ACC112 (cell line): ENCODE data around the gene MTRF1L.
A peak's percentile ranks its signal among the peaks of the same experiment; 100 is the strongest.
"Not testable (repeated sequence)": the region's sequence is repeated elsewhere in the genome, so short reads cannot be mapped to it uniquely, and the experiment has no call there.

Source experiments
- H2AFZ ChIP-seq: fragments of 200-600 bp; sonication (generic); one replicate; pipeline ENCODE4 v1.6.0; 2017; ENCODE audit warnings: antibody characterized with exemption, low read length; ENCODE audit not compliant: unreplicated experiment
- H3K27ac ChIP-seq: fragments of 200-600 bp; sonication (generic); 2 replicates; pipeline ENCODE4 v1.5.1; 2014; ENCODE audit warnings: low read depth, mild to moderate bottlenecking, antibody characterized with exemption, low read length, moderate library complexity
- H3K27me3 ChIP-seq: fragments of 200-600 bp; sonication (generic); 2 replicates; pipeline ENCODE4 v1.6.1; 2014; ENCODE audit warnings: mild to moderate bottlenecking, antibody characterized with exemption, low read length, moderate library complexity, mixed read lengths; ENCODE audit not compliant: insufficient read depth
- H3K36me3 ChIP-seq: fragments of 200-600 bp; sonication (generic); 2 replicates; pipeline ENCODE4 v1.6.1; 2016; ENCODE audit warnings: mild to moderate bottlenecking, antibody characterized with exemption, low read length, moderate library complexity, mixed read lengths; ENCODE audit not compliant: insufficient read depth
- H3K4me1 ChIP-seq: fragments of 200-600 bp; sonication (generic); one replicate; pipeline ENCODE4 v1.6.1; 2016; ENCODE audit warnings: low read length, mixed read lengths; ENCODE audit not compliant: insufficient read depth, unreplicated experiment, control insufficient read depth
- H3K4me3 ChIP-seq: fragments of 200-600 bp; sonication (generic); 2 replicates; pipeline ENCODE4 v1.5.1; 2014; ENCODE audit warnings: mild to moderate bottlenecking, low read depth, low read length
- H3K79me2 ChIP-seq: fragments of 200-600 bp; sonication (generic); one replicate; pipeline ENCODE4 v1.6.0; 2016; ENCODE audit warnings: low read length; ENCODE audit not compliant: control insufficient read depth, unreplicated experiment, insufficient read depth

The MTRF1L gene

GRCh38 chr6:152975204-152975915 is 27.1 kb downstream of the MTRF1L start:
- no peaks in the 10 kb centered on the region for H3K27me3 ChIP-seq
- H3K79me2 ChIP-seq, result peaks cover 71% of the 10 kb centered on the region
- no peak overlapping the region for H2AFZ ChIP-seq
- peaks cover 43% of the 10 kb centered on the region for H3K4me1 ChIP-seq
- no peak overlapping the region for H3K27ac ChIP-seq
- peak overlapping the region; percentile 20; the same call in 1 of the 2 replicates for H3K4me3 ChIP-seq
- H3K36me3 ChIP-seq, result peaks cover 60% of the 10 kb centered on the region

DNA sequence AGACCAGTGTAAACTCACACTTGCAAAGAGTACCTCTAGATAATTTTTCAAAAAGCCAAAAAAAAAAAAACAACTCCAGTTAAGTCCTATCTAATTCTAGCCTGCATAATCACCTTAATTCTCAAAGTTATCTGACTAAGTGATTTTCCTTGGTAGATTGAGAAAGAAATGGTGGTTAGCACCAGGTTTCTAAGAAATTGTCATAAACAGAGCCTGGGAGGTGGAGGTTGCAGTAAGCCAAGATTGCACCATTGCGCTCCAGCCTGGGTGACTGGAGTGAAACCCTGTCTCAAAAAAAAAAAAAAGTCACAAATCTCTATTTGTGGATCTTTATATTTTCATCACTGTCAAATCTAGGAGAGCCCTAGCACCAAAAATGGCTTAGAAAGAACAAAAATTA is 28.6 kb downstream of the MTRF1L start:
- Histone ChIP-seq H3K27me3 (no peaks in the 10 kb centered on the region), H3K27ac (no peak overlapping the region), H3K4me1 (peaks cover 29% of the 10 kb centered on the region), H3K4me3 (no peak overlapping the region), H3K36me3 (peaks cover 72% of the 10 kb centered on the region), H3K79me2 (peaks cover 56% of the 10 kb centered on the region), H2AFZ (no peak overlapping the region)

DNA sequence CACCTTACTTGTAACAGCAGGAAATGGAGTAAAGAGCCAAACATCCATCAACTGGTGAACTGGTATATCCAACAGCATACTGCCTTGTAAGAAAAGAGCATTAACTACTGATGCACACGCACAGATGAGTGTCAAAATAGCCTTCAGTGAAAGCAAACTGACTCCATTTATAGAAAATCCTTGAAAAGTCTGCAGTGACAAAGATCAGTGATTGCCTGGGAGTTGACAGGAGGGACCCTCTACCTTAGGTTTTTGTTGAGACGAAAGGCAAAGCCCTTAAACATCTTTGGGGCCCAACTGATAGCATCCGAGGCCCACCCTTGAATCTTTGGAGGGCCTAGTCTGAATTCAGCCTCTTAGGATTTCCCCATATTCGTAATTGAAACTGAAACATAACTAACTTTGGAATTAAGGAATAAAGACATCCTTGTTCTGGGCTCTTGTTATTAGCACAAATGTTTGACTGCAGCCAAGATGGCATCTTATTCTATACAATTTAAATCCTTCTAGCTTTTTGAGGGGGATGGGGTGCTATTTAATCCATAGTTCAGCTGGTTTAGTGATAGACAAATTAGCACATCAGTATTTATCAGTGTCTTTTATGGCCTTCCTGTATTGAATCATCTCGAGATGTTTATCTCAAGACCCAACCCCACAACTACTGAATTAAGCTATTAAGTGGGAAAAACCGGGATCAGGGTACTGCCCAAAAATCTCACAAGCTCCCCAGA is 32.7 kb downstream of the MTRF1L start:
- Histone ChIP-seq H3K36me3 (peaks cover 55% of the 10 kb centered on the region), H3K27ac (no peak overlapping the region), H2AFZ (no peak overlapping the region), H3K4me1 (peaks cover 3% of the 10 kb centered on the region), H3K4me3 (no peak overlapping the region), H3K27me3 (no peaks in the 10 kb centered on the region), H3K79me2 (peaks cover 18% of the 10 kb centered on the region)

DNA sequence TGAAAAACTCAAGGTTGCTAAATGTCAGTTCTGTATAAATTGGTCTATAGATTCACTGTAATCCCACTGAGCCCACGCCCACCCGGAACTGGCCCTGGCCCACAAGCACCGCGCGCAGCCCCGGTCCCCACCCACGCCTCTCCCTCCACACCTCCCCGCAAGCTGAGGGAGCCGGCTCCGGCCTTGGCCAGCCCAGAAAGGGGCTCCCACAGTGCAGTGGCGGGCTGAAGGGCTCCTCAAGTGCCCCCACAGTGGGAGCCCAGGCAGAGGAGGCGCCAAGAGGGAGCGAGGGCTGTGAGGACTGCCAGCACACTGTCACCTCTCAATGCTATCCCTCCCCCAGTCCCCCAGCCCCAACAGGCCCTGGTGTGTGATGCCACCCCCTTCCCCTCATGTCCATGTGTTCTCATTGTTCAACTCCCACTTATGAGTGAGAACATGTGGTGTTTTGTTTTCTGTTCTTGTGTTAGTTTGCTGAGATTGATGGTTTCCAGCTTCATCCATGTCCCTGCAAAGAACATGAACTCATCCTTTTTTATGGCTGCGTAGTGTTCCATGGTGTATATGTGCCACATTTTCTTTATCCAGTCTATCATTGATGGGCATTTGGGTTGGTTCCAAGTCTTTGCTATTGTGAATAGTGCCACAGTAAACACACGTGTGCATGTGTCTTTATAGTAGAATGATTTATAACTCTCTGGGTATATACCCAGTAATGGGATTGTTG is 36.2 kb downstream of the MTRF1L start:
- peaks cover 22% of the 10 kb centered on the region for H3K36me3 ChIP-seq
- not testable (repeated sequence) for H3K79me2 ChIP-seq, H3K4me1 ChIP-seq, H2AFZ ChIP-seq, H3K27ac ChIP-seq, H3K27me3 ChIP-seq, H3K4me3 ChIP-seq

DNA sequence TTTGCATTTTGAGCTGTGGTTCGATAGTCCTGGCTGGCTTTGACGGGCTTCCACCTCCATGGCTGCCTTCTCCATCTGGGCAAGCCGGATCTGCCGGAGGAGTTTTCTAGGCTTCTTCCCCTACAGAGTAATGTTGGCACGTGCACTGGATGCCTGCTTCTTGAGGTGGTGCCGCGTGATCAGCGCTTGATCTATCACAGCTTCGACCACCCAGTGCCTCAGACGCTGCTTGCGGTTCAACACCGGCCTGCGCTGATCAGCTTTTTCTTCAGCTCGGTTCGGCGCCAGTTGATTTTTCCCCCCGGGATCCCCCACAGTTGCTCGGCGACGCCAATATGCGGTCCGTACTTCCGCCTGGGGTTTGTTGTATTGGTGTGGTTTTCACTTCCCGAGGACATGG is 43.2 kb downstream of the MTRF1L start:
- H3K36me3 ChIP-seq, result no peaks in the 10 kb centered on the region
- no peaks in the 10 kb centered on the region for H3K27me3 ChIP-seq
- H2AFZ ChIP-seq, result no peak overlapping the region
- H3K4me1 ChIP-seq, result no peaks in the 10 kb centered on the region
- H3K27ac ChIP-seq, result no peak overlapping the region
- H3K79me2 ChIP-seq, result no peaks in the 10 kb centered on the region
- H3K4me3 ChIP-seq, result no peak overlapping the region

- H3K4me3 ChIP-seq, result no peak overlapping the region
- peaks cover 2% of the 10 kb centered on the region for H3K4me1 ChIP-seq
- H3K27ac ChIP-seq, result no peak overlapping the region
- H3K36me3 ChIP-seq, result no peaks in the 10 kb centered on the region
- H3K27me3 ChIP-seq, result no peaks in the 10 kb centered on the region
- no peak overlapping the region for H2AFZ ChIP-seq
- no peaks in the 10 kb centered on the region for H3K79me2 ChIP-seq
Measured at GRCh38 chr6:152957796-152958195, 44.7 kb downstream of the MTRF1L start.

GRCh38 chr6:152954443-152954842 is 48.1 kb downstream of the MTRF1L start:
- peaks cover 14% of the 10 kb centered on the region for H3K4me1 ChIP-seq
- no peak overlapping the region for H3K27ac ChIP-seq
- no peaks in the 10 kb centered on the region for H3K27me3 ChIP-seq
- no peaks in the 10 kb centered on the region for H3K79me2 ChIP-seq
- no peak overlapping the region for H2AFZ ChIP-seq
- H3K36me3 ChIP-seq, result no peaks in the 10 kb centered on the region
- no peak overlapping the region for H3K4me3 ChIP-seq

DNA sequence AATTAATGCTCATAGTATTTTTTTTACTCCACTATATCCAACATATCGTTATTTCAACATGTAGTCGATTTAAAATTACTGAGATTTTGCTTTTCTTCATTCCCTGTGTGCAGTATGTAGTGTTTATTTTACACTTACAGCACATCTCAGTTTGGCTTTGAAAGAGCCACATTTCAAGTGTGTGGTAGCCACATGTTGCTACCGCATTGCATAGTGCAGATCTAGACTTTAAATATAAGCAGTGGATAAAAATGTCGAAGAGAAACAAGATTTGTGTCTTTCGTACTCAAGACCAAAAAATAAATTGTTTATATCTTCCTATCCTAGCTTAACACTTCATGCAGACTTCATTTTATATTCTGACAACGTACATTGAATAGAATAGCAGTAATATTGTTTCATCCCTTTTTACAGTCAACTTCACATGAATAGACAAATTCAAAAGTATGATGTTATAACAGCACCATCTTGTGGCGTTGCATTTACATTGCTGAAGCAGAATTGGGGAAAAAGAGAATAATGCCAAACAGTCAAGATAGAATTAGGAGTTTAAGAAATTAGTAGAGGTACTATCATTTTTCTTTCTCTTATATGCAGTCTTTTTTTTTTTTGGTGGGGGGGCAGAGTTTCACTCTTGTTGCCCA is 49.5 kb downstream of the MTRF1L start:
- no peak overlapping the region for H3K27ac ChIP-seq
- no peaks in the 10 kb centered on the region for H3K36me3 ChIP-seq
- H3K79me2 ChIP-seq, result no peaks in the 10 kb centered on the region
- no peak overlapping the region for H2AFZ ChIP-seq
- peaks cover 14% of the 10 kb centered on the region for H3K4me1 ChIP-seq
- no peak overlapping the region for H3K4me3 ChIP-seq
- no peaks in the 10 kb centered on the region for H3K27me3 ChIP-seq

- Histone ChIP-seq H3K36me3 (no peaks in the 10 kb centered on the region), H3K4me1 (peaks cover 14% of the 10 kb centered on the region), H2AFZ (no peak overlapping the region), H3K27me3 (no peaks in the 10 kb centered on the region), H3K4me3 (no peak overlapping the region), H3K79me2 (no peaks in the 10 kb centered on the region), H3K27ac (no peak overlapping the region)
Measured at GRCh38 chr6:152952045-152952444, 50.5 kb downstream of the MTRF1L start.

DNA sequence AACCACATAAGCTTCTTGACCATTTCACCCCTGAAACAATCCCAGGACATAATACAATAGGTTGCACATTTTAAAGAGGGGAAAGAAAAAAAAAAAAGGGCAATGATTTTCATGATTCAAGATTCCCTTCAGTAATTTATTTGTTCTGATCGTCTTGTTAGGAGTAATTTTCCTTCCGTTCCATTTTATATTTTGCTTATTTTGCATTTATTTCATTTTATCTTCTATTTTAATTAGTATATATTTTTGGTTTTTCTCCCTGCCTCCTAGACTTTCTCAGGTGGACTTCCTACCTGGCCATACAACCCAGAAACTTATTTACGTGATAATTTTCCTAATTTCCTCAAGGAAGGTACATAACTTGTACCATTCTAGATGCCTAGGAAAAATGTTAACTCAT is 52.3 kb downstream of the MTRF1L start:
- Histone ChIP-seq H3K27ac (no peak overlapping the region), H3K36me3 (no peaks in the 10 kb centered on the region), H3K4me3 (no peak overlapping the region), H3K27me3 (no peaks in the 10 kb centered on the region), H3K4me1 (peaks cover 14% of the 10 kb centered on the region), H2AFZ (no peak overlapping the region), H3K79me2 (no peaks in the 10 kb centered on the region)
